GM12873 (cell line): ENCODE measurements around the gene SLC4A1AP.

Experiments used
- TF ChIP-seq, protein P1 (sequence below): IDR thresholded peaks from 2 replicates; pipeline ENCODE4 v1.5.1; 2012; ENCODE audit warnings: low read depth, mild to moderate bottlenecking, moderate library complexity, low read length, control low read depth; ENCODE audit not compliant: insufficient read depth; ENCODE audit errors: missing control alignments

SLC4A1AP gene

DNA sequence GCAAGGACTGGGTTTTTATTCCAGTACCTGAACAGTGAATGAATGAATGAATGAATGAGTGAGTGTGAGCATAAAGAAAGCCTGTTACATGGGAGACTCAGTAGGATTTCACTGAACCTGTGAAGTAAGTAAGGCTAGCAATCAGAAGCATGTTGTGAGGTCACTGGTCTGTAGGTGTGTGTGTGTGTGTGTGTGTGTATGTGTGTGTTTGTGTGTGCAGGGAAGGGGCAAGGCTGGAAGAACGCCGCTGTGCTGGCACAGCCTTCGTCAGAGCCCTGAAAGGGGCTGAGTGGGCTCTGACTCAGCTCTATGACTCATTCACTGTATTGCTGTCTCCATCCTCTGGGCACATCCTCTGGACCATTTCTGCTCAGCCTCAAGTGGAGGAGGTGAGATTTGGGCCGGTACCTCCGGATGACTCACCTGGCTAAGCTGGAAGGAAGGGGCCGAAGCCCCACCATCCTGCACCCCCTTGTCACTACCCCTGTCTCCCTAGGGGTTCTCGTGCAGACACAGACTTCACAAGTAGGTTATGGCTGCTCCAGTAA lies 56.4 kb downstream of the SLC4A1AP start:
- TF ChIP-seq, protein P1, sequence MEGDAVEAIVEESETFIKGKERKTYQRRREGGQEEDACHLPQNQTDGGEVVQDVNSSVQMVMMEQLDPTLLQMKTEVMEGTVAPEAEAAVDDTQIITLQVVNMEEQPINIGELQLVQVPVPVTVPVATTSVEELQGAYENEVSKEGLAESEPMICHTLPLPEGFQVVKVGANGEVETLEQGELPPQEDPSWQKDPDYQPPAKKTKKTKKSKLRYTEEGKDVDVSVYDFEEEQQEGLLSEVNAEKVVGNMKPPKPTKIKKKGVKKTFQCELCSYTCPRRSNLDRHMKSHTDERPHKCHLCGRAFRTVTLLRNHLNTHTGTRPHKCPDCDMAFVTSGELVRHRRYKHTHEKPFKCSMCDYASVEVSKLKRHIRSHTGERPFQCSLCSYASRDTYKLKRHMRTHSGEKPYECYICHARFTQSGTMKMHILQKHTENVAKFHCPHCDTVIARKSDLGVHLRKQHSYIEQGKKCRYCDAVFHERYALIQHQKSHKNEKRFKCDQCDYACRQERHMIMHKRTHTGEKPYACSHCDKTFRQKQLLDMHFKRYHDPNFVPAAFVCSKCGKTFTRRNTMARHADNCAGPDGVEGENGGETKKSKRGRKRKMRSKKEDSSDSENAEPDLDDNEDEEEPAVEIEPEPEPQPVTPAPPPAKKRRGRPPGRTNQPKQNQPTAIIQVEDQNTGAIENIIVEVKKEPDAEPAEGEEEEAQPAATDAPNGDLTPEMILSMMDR, result no peak

DNA sequence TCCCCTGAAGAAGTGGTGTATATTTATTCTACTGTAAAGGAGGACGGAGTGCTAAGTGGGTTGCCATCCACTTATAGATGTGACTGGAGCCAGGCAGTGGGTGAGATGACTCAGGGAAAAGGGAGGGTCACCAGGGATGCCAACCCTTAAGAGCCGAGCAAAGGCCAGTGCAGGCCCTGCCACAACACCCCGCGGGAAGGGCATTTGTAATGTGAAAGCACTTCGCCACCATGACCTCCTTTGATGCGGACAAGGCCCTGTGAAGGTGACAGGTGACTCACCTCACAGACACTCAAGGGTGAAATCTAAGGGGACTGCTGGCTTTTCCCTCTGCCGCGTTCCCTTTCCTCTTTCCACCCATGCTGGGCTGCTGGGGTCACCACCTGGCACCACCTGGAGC lies 57.6 kb downstream of the SLC4A1AP start:
- TF ChIP-seq, protein P1, result no peak

DNA sequence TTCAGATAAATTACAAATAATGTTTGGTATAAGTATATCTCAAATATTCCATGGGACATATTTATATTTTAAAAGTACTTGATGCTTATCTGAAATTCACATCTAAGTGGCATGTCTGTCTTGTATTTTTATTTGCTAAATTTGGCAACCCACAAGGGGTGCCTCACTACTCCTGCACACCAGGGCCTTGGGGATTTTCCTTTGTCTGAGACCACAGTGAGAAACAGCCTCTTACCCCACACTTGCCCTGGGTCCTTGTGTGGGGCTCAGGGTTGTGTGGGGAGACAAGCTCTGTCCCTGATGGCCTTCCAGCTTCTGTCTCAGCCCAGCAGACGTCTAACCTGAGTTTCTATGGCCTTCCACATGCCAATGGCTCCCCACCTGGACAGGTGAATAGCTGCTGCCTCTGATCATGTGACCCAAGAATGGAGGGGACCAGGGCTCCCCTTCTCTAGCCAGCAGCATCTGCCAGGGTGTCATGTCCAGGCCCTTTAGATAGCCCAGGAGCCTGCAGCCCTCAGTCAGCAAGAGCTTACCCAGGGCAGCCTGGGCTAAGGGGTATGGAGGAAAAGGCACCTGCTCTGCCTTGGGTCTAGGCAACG lies 58.3 kb downstream of the SLC4A1AP start:
- TF ChIP-seq, protein P1, result no peak

DNA sequence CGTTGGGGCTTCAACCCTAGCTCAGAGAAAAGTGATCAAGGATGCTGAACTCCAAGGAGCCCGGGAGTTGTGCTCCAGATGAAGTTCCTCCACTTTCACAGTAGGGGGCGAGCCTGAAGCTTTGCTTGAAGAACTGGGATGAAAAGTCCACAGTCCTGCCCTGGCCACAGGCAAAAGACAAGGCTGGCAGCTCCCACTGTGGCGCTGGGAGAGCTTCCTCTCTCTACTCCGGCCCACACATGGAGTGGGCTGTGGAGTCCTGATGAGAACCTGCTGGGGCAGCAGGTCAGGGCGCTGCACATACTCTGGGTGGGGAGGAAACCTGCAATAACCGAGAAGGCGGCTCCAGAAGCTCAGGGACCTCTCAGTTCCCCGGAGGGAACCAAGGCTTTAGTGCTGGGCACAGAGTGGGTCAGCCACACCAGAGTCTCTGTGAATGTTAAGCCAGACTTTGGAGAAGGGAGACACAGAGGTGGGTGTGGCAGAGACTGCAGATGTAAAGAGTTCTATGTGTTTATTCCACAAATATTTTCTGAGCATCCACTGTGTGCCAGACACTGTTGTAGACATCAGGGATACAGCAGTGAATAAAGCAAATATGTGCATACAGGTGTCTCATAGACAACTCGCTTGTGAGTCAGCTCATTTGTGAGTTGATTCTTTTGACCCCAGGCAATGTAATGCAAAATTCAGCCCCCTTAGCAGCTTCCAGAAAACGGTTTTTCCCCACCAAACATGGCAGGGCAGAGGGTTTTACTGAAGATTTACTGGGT lies 59.9 kb downstream of the SLC4A1AP start:
- TF ChIP-seq, protein P1, result peak; percentile 87

DNA sequence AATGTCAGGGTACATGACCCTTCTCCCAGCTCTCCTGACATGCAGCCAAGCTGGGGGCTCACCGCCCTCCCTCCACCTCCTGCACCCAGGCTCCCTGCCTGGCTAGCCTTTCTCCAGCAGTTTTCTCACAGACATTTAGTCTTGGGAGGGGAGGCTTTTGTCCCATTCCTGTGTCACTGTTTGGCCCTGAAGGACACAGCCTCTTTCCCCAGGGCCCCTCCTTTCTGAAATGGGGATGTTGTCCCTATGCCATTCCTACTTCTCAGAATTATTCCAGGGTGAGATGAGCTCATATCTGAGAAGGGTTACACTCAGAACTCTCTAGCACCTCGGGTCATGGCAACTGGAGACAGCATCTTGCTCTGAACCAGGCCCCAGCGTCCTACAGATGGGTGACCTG lies 60.5 kb downstream of the SLC4A1AP start:
- TF ChIP-seq, protein P1, result no peak

DNA sequence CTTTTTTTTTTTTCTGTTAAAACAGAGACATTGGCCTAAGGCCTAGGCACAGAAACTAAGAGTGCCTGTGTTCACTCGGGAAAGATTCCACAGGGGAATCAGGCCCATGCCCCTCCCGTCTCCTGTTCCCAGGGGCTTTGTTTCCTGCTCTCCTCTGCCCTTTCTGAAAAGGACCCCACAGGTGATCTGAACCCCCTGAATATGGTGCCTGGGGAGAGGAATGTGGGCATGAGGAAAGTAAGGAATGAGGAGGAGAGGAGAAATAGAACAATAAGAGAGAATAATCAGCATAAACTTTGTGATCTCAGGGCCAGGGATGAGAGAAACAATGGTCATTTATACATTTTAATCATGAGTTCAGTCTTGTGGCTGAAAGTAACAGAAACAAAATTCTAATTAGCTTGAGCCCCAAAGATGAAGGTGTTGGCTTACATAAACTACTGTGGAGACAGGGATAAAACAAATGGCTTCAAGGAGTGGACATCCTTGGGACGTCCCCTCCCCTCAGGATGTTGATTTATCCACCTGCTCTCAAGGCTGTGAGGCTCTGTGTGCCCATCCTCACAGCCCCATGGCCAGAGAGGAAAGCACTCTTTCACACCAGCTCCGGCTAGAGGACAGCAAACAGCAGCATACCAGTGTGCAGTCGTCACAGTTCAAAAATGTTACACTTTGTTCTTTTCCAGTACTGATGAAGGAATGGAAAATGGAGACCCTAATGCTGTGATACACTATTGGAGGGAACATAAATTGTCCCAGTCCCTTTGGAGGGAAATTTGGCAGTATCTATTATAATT lies 61.4 kb downstream of the SLC4A1AP start:
- TF ChIP-seq, protein P1, result no peak

DNA sequence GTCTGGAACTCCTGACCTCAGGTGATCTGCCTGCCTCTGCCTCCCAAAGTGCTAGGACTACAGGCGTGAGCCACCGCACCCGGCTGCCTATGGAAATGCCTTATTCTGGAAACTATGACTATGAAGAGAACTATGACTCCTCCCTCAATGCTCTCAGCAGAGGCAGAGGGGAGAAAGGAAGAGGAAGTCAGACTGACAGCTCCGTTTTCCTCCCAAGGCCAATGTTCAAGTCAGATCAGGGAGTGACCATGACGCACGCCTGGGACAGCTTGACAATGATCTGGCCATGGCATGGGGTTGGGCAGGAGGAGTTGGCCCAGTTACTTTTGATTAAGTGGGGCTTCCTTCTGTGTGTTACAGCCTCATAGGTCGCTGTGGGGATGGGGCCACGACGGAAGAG lies 63.6 kb downstream of the SLC4A1AP start:
- TF ChIP-seq, protein P1, result no peak
